HG03378 (cell line): ENCODE measurements around the gene PRR36.
"Not testable (repeated sequence)": the region's sequence is repeated elsewhere in the genome, so short reads cannot be mapped to it uniquely, and the experiment has no call there.

Experiments used
- ATAC-seq: cut with Tn5 transposase; IDR thresholded peaks from one replicate; pipeline ENCODE4 v1.9.1; 2021; ENCODE audit warnings: mild to moderate bottlenecking, moderate library complexity; ENCODE audit not compliant: unreplicated experiment

Gene PRR36

GRCh38 chr19:7861619-7862412 is 12.4 kb downstream of the PRR36 start:
- no peak for ATAC-seq

- ATAC-seq: no peak
Measured at GRCh38 chr19:7860714-7861618, 13.2 kb downstream of the PRR36 start.

GRCh38 chr19:7859831-7860713 is 14.1 kb downstream of the PRR36 start:
- no peak for ATAC-seq

- ATAC-seq: not testable (repeated sequence)
Measured at GRCh38 chr19:7859087-7859486, 15.1 kb downstream of the PRR36 start.

GRCh38 chr19:7858109-7858770 is 15.9 kb downstream of the PRR36 start:
- ATAC-seq: no peak

GRCh38 chr19:7857727-7858108 is 16.5 kb downstream of the PRR36 start:
- ATAC-seq: no peak

- no peak for ATAC-seq
Measured at GRCh38 chr19:7856679-7857663, 17.2 kb downstream of the PRR36 start.

- ATAC-seq: no peak
Measured at GRCh38 chr19:7856109-7856591, 18.0 kb downstream of the PRR36 start.

- no peak for ATAC-seq
Measured at GRCh38 chr19:7855426-7856108, 18.6 kb downstream of the PRR36 start.

- ATAC-seq: no peak
Measured at GRCh38 chr19:7853770-7854128, 20.4 kb downstream of the PRR36 start.

- no peak for ATAC-seq
Measured at GRCh38 chr19:7852851-7853769, 21.1 kb downstream of the PRR36 start.

GRCh38 chr19:7851623-7852500 is 22.3 kb downstream of the PRR36 start:
- ATAC-seq: no peak

GRCh38 chr19:7850945-7851622 is 23.1 kb downstream of the PRR36 start:
- ATAC-seq: no peak

GRCh38 chr19:7850000-7850813 is 24.0 kb downstream of the PRR36 start:
- no peak for ATAC-seq

GRCh38 chr19:7849631-7849999 is 24.6 kb downstream of the PRR36 start:
- no peak for ATAC-seq
